D341Med (cell line): ENCODE results near the gene KCNK4.
A peak's percentile ranks its signal among the peaks of the same experiment; 100 is the strongest.
"Not testable (repeated sequence)": the region's sequence is repeated elsewhere in the genome, so short reads cannot be mapped to it uniquely, and the experiment has no call there.

Experiments
- DNase-seq: peaks from one replicate; pipeline ENCODE4 v3.0.0; 2012; ENCODE audit warnings: low spot score

KCNK4 gene

GRCh38 chr11:64291262-64291751 lies at the start of gene KCNK4:
KCNK4 (plus strand) TSS chr11:64291302; CDS start chr11:64293019, 1,717 bp downstream.
- DNase-seq = peak; percentile 35

DNA sequence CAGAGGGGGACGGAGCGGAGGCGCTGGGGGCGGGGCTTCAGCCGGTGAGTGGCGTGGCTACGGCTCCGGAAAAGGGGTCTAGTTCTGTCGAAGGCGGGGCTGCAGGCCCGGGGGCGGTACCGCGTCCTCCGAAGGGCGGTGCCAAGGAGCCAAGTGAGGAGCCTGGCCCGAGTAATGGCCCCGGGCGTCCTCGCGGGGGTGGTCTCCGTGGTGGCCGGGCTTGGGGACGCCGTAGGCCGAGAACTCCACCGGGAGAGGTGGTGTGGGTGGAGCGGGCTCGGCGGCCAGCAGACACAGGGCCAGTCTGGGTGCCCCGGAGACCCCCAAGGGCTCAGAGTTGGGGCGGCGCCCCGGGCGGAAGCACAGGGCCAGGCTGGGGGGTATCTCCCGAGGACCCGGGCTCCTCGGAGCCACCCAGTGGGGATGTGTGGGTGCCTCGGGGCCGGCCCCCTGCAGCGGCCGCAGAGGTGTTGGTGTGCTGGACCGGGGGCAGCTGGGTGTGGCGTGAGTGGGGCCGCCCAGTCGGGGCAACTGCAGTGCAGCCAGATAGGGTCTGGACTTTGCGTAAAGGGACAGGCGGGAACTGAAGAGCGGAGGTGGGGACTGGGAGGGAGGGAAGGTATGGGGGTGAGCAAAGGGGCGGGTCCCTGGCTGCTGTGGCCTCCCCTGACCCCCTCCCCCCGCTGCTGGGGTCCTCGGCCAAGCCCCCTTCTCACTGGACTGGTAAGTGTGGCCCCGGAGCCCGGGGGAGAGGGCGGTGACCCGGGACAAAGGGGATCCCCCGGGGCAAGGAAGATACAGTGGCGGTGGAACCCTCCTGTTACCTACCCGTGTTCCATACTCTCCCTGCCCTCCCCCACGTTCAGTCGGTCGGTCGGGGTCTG lies 49.4 kb upstream of the KCNK4 start:
- peak; percentile 50 for DNase-seq

GRCh38 chr11:64243236-64243854 lies 47.8 kb upstream of the KCNK4 start:
- DNase-seq = no peak

- DNase-seq = no peak
Observed at GRCh38 chr11:64244107-64244506, 47.0 kb upstream of the KCNK4 start.

DNA sequence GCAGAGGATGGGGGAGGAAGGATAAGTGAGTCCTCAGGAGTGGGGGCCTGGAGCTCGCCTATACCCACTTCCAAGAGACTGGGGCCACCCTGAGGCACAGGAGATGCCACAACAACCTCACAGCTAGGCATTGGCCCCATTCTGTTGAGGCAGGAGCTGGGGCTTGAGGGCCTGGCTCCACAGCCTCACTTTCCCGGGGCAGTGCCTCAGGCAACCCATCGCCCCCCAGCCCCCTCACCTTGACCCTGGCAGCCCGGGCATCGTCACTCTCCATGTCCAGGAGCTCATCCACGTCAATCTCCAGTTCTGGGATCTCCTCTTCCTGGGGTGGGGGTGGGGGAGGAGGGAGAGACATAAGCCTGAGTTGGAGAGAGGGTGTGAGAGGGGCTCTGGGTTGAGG lies 46.1 kb upstream of the KCNK4 start:
- no peak for DNase-seq

DNA sequence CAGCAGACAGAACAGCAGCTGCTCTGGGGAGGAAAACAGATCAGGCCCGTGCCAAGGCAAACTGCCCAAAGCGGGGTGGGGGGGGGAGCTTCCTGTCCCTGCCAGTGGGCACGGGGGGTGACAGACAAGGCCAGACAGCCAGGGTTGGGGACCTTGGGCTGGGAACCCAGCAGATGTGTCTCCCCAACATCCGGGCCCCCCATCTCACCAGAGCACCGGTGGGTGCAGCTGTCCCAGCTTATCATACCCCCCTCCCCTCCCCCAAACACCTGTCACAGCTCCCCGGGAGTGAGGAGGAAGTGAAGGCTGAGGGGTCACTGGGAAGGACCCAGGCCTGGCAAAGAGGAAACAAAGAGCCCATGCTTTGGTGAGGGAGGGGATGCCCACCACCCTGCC lies 45.7 kb upstream of the KCNK4 start:
- DNase-seq = no peak

DNA sequence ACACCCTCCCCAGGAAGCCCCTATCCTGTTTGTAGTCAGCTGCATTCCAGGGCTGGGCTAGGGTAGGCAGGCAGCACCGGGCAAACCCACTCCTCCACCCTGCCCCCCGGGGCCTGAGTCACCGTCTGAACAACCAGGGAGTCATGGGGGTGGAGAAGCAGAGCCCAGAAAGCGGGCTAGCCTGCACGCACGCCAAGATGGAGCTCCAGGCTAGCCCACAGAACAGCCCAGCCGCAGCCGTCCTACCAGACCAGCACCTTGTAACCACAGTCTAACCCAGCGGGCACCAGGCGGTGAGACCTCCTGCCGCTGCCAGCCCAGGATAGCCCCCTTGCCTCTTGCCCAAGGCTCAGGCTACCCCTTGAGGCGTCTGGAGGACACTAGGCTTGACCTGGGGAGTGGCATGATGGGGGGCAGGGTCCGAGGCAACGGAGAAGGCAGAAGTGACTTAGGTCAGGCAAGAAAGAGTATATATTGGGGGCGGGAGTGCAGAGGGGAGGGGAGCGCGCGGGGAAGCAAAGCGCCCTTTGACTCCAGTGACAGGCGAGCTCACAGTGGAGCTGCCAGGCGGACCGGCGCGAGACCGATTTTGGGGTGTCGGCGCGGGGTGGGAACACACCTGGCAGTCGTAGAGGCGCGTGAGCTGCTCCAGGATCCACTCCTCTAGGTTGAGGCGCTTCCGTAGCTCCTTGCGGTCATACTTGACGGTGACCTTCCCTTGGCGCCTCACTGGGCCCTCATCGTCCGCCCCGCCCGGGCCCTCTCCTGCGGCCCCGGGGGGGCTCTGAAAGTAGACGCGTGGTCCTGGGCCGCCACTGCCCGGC lies 45.1 kb upstream of the KCNK4 start:
- no peak for DNase-seq

DNA sequence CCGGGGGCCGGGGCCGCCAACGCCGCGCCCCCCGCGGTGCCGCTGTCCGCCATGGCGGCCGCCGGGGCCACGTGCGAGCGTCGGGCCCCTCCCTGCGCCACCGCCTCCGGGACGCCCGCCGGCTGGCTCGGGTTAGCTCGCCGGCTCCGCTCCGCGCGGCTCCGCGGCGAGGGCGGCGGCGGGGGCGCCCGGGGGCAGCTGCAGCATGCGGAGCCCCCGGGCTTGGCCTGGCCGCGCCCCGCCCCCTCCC lies 44.6 kb upstream of the KCNK4 start:
- not testable (repeated sequence) for DNase-seq

DNA sequence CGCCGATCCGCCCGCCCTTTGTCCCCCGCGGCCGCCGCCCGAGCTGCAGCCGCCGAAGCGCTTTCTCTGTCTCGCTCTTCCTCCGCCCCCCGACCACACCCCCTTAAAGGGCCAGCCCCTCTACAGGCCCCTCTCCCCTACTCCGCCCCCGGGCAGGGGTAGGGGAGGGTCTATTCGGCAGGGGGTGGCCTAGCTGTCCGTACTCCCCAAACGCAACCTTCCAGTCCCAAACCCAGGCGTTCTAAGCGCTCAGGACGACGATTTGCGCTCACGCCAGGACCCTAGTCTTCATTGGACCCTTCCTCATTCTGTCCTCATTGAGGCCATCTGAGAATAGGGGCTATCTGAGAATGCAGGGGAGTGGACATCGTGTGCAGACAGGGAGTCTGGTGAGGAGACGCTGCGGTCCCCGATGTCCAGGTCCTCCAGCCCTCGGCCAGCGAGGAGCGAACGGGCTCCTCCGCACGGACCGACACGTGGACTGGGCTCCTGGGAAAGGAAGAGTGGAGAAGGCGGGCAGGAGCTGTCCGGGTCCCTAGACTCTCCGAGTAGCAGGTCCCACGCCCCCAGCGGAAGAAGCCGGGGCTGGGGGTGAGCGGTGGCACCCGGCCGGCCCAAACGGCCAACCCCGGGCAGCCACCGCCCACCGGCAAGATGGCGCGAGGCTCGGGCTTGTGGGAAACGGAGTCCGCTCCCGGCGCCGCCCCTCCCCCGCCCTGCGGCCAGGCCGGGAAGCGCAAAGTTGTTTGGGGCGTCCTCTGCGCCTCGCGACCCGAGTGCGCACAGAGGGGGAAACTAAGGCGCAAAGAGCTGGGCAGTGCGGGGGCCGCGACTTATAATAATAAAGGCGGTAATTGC lies 44.0 kb upstream of the KCNK4 start, which contains the start of gene PPP1R14B:
Gene PPP1R14B (minus strand): TSS at position 73 of the 858 bp plus-strand sequence. CDS start 270 bp downstream, outside the sequence.
- peak; percentile 90 for DNase-seq

GRCh38 chr11:64247729-64248531 lies 43.2 kb upstream of the KCNK4 start:
- no peak for DNase-seq

DNA sequence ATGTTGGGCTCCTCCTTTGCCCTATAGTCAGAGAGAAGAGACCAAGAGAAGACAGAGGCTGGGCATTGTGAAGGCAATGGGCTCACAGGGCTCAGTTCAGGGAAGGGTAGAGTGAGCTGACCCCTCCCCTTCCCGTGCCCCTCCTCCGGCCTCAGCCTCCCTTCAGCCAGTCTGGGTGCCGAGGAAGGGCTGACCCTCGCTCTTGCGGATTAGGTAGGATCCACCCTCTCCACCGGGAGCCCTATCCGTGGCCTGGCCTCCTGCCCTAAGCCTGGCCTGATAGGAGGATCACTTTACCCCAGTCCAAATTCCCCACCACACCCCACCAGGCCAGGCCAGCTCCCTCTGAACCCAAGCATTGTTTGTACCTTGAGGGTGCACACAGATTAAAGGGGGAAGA lies 42.5 kb upstream of the KCNK4 start:
- no peak for DNase-seq

GRCh38 chr11:64249038-64249437 lies 42.1 kb upstream of the KCNK4 start:
- DNase-seq = no peak

GRCh38 chr11:64249563-64250414 lies 41.3 kb upstream of the KCNK4 start:
- DNase-seq = no peak

GRCh38 chr11:64250415-64251015 lies 40.6 kb upstream of the KCNK4 start:
- DNase-seq = peak; percentile 67

DNA sequence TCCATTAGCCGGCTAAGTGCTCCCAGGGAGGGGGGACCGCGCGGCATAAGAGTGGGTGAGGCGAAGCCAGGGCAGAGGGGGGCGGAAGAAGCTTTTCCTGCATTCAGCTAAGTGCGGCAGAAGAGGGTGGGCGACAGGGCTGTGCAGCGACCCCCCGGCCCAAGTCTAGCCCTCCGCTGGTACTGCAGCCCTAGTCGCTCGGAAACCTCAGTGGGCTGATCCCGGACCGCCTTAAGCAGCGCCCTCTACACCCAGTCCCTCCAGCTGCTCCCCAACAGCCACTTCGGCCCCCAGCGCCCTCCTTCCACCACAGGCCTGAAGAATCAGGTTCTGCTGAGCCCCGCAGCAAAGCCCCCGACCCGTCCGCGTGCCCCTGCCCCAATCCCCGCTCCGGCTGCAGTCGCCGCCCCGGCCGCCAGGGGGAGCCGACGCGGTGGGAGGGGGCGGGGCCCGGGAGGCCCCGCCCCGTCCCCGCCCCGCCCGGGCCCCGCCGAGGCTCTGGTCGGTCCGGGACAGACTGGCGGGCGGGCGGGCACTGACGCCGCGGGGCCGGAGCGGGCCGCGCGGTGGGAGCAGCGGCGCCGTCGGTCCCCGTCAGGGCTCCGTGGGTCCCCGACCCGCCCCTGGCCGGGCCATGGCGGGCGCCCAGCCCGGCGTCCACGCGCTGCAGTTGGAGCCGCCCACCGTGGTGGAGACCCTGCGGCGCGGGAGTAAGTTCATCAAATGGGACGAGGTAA lies 39.9 kb upstream of the KCNK4 start, which contains the start of gene PLCB3:
Gene PLCB3 (plus strand): TSS at position 515 of the 737 bp plus-strand sequence. CDS start 120 bp downstream, at position 635.
- DNase-seq = peak; percentile 94

DNA sequence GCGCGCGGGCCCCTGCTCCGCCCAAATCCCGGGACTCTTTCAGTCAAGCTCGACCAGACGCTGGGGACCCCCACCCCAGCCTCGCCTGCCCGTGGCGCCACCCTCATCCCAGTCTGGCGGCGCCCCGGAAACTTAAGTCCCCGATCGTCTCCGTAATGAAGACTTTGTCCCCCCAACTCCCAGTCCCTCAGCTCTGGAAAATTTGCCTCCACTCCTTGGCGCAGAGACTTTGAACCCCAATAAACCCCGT lies 39.4 kb upstream of the KCNK4 start:
- no peak for DNase-seq

GRCh38 chr11:64252003-64252872 lies 38.9 kb upstream of the KCNK4 start:
- DNase-seq = peak; percentile 54

DNA sequence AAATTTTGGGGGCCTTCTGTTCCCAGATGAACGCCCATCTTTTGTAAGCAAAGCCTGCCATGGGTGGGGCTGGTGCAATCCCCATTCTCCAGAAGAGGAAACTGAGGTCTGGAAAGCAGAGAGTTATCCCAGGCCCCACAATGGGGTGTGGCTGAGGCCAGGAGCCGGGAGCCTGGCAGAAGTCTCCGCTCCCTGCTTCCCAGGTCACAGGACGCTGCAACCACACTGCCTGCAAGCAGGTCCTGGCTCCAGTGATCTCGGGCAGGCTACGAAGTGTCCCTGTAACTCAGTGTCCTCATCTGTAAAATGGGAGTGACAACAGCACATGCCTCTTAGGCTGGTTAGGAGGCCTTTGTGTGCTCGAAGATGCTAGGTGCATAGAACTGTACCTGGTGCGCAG lies 38.1 kb upstream of the KCNK4 start:
- no peak for DNase-seq
